Parathyroid adenoma (tissue), 2 donors: Measurements from ENCODE around the gene HPX.

ENCODE experiments used
- H2AFZ ChIP-seq: fragments of 300-600 bp; sonication (generic); one replicate; pipeline ENCODE4 v1.7.0; 2017; ENCODE audit warnings: antibody characterized with exemption, mild to moderate bottlenecking
- H3K27ac ChIP-seq: fragments of 300-600 bp; sonication (generic); one replicate; pipeline ENCODE4 v1.7.0; 2017
- H3K27me3 ChIP-seq: fragments of 300-600 bp; sonication (generic); one replicate; pipeline ENCODE4 v1.7.0; 2017; ENCODE audit warnings: low read length; ENCODE audit not compliant: control insufficient read depth, insufficient read depth
- H3K36me3 ChIP-seq: fragments of 300-600 bp; sonication (generic); one replicate; pipeline ENCODE4 v1.7.0; 2017; ENCODE audit warnings: low read length; ENCODE audit not compliant: control insufficient read depth, insufficient read depth
- H3K4me1 ChIP-seq: fragments of 300-600 bp; sonication (generic); one replicate; pipeline ENCODE4 v1.7.0; 2017; ENCODE audit warnings: control low read depth
- H3K4me2 ChIP-seq: fragments of 300-600 bp; sonication (generic); one replicate; pipeline ENCODE4 v1.7.0; 2017; ENCODE audit warnings: low read length
- H3K4me3 ChIP-seq: fragments of 300-600 bp; sonication (generic); one replicate; pipeline ENCODE4 v1.7.0; 2017; ENCODE audit warnings: low read depth, low read length
- H3K79me2 ChIP-seq: fragments of 300-600 bp; sonication (generic); one replicate; pipeline ENCODE4 v1.7.0; 2017; ENCODE audit warnings: control low read depth
- H3K9ac ChIP-seq: fragments of 300-600 bp; sonication (generic); one replicate; pipeline ENCODE4 v1.7.0; 2017; ENCODE audit warnings: mild to moderate bottlenecking
- H3K9me3 ChIP-seq: fragments of 300-600 bp; sonication (generic); one replicate; pipeline ENCODE4 v1.7.0; 2017; ENCODE audit warnings: low read length; ENCODE audit not compliant: control insufficient read depth
- CTCF ChIP-seq: fragments of 300-600 bp; sonication (generic); IDR thresholded peaks from one replicate; pipeline ENCODE4 v1.7.0; 2017; ENCODE audit warnings: antibody characterized with exemption, mild to moderate bottlenecking
- donor health status: primary hyperparathyroidism.

HPX gene

GRCh38 chr11:6440906-6441358 is at the start of gene HPX:
Gene HPX (minus strand): TSS chr11:6440987. CDS start chr11:6440963, 24 bp downstream.
- no peaks in the 10 kb centered on the region for H3K79me2 ChIP-seq

GRCh38 chr11:6489306-6489705 is 48.5 kb upstream of the HPX start:
- Histone ChIP-seq H3K27ac (no peak overlapping the region), H3K9me3 (no peaks in the 10 kb centered on the region), H3K79me2 (no peaks in the 10 kb centered on the region), H3K4me1 (no peaks in the 10 kb centered on the region), H3K9ac (no peak overlapping the region), H3K4me2 (no peak overlapping the region), H3K36me3 (no peaks in the 10 kb centered on the region), H3K27me3 (no peaks in the 10 kb centered on the region), H2AFZ (no peak overlapping the region), H3K4me3 (no peak overlapping the region)
- no peak for TF ChIP-seq CTCF

More at GRCh38 chr11:6440906-6441358, at the start of gene HPX:
- Histone ChIP-seq H3K27ac (no peak within 1 kb of the TSS), H3K4me1 (no peaks in the 10 kb centered on the region), H3K4me3 (no peak within 1 kb of the TSS), H2AFZ (no peak within 1 kb of the TSS), H3K27me3 (no peaks in the 10 kb centered on the region), H3K9ac (no peak within 1 kb of the TSS), H3K36me3 (no peaks in the 10 kb centered on the region), H3K9me3 (no peaks in the 10 kb centered on the region), H3K4me2 (no peak within 1 kb of the TSS)
- TF ChIP-seq CTCF: no peak

- H3K27me3 ChIP-seq: no peaks in the 10 kb centered on the region
- TF ChIP-seq CTCF: no peak
- H3K36me3 ChIP-seq: no peaks in the 10 kb centered on the region
- H3K4me2 ChIP-seq: no peak overlapping the region
- H3K27ac ChIP-seq: no peak overlapping the region
- H3K9me3 ChIP-seq: no peaks in the 10 kb centered on the region
- H3K79me2 ChIP-seq: no peaks in the 10 kb centered on the region
- H3K4me1 ChIP-seq: no peaks in the 10 kb centered on the region
- no peak overlapping the region for H3K9ac ChIP-seq
- H3K4me3 ChIP-seq: no peak overlapping the region
- no peak overlapping the region for H2AFZ ChIP-seq
Measured at GRCh38 chr11:6488821-6489220, 48.0 kb upstream of the HPX start.

GRCh38 chr11:6488342-6488741 is 47.6 kb upstream of the HPX start:
- no peak for TF ChIP-seq CTCF
- Histone ChIP-seq H3K4me1 (no peaks in the 10 kb centered on the region), H3K36me3 (no peaks in the 10 kb centered on the region), H3K9ac (no peak overlapping the region), H3K4me3 (no peak overlapping the region), H3K4me2 (no peak overlapping the region), H3K79me2 (no peaks in the 10 kb centered on the region), H3K27ac (no peak overlapping the region), H3K27me3 (no peaks in the 10 kb centered on the region), H3K9me3 (no peaks in the 10 kb centered on the region), H2AFZ (no peak overlapping the region)

GRCh38 chr11:6486938-6487337 is 46.2 kb upstream of the HPX start:
- no peak for TF ChIP-seq CTCF
- no peaks in the 10 kb centered on the region for H3K36me3 ChIP-seq
- no peak overlapping the region for H3K27ac ChIP-seq
- H2AFZ ChIP-seq: no peak overlapping the region
- peaks cover 2% of the 10 kb centered on the region for H3K4me1 ChIP-seq
- no peak overlapping the region for H3K4me2 ChIP-seq
- no peaks in the 10 kb centered on the region for H3K27me3 ChIP-seq
- peaks cover 7% of the 10 kb centered on the region for H3K79me2 ChIP-seq
- H3K4me3 ChIP-seq: no peak overlapping the region
- no peak overlapping the region for H3K9ac ChIP-seq
- H3K9me3 ChIP-seq: no peaks in the 10 kb centered on the region
